ENCODE results near the gene OMA1.
A peak's percentile ranks its signal among the peaks of the same experiment; 100 is the strongest.
"Not testable (repeated sequence)": the region's sequence is repeated elsewhere in the genome, so short reads cannot be mapped to it uniquely, and the experiment has no call there.

OMA1 gene

DNA sequence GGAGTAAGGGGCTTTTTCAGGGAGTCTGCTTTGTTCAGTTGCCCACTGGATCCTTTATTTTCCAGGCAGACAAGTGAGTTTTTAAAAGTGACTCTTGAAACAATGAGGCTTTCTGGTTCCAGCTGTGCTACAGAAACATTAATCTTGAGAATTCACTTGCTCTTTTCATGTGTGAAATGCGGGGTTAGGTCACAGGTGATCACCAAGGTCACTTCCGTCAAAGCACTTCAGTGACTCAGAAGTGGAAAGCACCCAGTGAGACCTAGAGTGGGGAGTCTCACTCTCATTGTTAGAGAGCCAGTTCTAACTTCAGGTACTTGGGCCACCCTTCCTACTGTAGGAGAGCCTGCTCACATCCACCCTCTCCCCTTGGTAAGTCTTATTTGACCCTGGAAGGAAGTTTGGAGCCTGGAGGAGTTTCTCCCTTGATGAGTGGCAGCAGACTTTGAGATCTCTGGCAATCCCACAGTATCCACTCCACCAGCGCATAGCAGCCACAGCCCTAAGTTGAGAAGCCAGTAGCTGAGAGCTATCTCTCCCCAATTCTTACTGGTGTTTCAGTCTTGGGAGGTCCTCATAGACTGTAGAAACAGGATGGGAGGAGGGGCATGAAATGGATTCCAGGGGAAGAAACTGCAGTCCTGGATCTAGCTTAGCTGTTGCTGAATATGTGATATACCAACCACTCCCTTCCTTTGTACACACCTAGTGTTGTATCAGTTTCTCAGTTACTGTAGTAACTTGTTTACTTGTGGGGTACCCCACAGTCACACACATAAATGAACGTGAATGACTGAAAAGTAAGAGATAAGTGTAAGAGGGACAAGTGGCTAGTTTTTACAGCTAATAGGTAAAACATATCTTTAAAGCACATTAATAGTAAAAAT is 27.4 kb upstream of the OMA1 start:
- no peak for DNase-seq

DNA sequence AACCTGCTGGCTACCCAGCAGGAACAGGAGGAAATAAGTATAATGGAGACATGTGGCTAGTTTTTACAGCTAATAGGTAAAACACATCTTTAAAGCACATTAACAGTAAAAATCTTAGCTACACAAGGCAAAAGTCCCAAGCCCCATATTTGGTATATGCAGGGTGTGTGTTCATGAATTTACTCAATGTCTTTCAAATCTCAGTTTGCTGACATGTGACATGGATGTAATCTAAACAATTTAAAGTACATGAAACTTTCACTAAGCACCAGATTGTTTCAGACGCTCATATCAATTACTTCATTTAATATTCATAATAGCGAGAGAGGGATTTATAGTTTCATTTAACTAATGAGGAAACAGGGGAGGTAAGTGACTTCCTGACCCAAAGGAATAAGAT is 26.6 kb upstream of the OMA1 start:
- no peak for DNase-seq

DNA sequence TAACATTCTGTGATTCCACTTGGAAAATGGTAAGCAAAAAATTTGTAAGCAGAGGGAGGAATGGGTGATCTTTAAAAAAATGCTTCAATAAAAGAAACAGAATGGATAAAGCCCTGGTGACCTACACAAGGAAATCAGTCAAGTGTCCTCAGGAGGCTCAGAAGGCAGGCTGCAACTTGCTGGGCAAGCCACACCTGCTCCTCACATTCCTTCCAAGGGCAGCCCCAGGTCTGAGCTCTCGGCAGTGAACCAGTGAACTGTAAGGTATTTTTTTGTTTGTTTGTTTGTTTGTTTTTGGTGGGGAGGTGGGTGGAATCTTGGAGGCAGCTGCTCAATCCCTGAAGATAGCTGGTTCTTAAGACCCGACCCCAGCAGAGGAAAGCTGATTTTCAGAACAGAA is 26.2 kb upstream of the OMA1 start:
- DNase-seq: no peak

DNA sequence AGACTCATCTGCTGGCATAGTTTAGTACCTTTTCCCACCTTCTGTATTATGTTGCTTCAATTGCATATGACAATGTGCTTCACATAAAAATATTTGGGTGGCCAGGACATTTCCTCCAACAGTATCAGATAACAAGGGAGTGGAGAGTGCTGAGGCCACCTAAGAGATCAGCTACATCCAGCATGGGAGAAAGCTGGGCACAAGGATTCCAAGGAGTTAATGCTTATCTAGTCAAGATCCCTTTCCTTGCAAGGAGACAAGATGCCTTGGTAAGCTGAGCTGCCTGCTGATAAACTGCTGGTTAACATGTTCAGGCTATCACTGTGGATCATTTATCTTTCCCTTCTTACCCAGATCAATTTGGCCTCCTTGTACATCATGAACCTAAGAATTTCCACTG is 25.1 kb upstream of the OMA1 start:
- DNase-seq: no peak

GRCh38 chr1:58570817-58571216 is 24.3 kb upstream of the OMA1 start:
- no peak for DNase-seq

- DNase-seq: no peak
Observed at GRCh38 chr1:58570094-58570493, 23.6 kb upstream of the OMA1 start.

- DNase-seq: no peak
Observed at GRCh38 chr1:58568911-58569310, 22.4 kb upstream of the OMA1 start.

GRCh38 chr1:58568271-58568860 is 21.8 kb upstream of the OMA1 start:
- DNase-seq: no peak

- no peak for DNase-seq
Observed at GRCh38 chr1:58566339-58566738, 19.8 kb upstream of the OMA1 start.

- DNase-seq: not testable (repeated sequence)
Observed at GRCh38 chr1:58563715-58564114, 17.2 kb upstream of the OMA1 start.

DNA sequence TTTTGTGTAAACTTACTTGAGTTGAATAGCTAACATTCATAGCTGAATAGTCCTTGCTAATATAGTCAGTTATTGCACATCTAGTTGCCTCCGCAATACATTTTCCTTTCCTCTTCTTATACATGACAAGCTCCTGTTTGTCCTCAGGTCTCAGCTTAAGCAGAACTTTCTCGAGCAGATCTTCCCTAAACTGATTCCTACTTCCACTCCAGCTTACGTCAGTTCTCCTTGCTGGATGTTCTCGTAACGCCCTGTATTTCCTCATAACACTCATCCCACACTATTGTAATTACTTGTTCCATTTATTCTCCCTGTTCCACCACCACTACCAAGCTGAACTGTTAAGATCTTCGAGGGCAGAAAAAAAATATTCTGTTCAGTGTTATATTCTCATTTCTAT is 15.1 kb upstream of the OMA1 start:
- DNase-seq: no peak

GRCh38 chr1:58555393-58555792 is 8.9 kb upstream of the OMA1 start:
- DNase-seq: no peak

DNA sequence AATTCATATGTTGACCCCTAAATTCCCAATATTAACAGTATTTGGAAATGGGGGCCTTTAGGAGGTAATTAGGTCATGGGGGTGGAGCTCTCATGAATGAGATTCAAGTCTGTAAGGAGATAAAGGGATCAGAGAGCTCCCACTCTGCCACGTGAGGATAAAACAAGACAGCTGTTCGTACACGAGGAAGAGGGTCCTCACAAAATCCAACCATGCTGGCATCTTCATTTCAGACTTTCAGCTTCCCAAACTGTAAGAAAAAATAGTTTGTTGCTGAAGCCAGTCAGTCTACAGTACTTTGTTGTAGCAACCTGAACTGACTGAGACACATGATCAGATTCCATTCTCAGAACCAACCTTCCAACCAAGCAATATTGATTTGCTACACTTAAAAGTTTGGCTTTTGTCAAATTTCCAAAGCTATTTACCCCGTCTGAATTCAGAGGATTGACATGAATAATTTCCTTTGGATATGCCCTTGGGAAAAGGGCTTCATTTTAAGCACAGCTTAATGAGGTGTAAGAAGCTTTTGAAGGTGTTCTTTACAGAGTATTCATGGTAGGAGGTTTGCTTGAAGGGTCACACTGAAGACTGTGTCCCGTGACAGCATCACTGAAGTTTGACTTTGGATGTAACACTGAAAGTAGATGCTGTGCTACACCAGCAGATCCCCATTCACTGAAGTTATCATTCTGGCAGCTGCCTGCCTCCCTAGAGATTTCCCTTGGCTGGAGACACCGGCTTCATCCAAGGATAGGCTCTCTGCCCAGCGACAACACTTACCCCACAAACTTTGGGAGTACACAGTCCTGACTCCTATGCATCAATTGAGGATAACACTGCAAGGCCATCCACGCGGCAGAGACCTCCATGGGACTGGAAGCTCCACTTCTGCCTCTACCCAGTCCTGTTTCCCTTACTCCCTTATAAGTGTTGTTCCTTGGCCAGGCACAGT is 4.9 kb upstream of the OMA1 start:
- no peak for DNase-seq

- not testable (repeated sequence) for DNase-seq
Observed at GRCh38 chr1:58549291-58549690, 2.8 kb upstream of the OMA1 start.

DNA sequence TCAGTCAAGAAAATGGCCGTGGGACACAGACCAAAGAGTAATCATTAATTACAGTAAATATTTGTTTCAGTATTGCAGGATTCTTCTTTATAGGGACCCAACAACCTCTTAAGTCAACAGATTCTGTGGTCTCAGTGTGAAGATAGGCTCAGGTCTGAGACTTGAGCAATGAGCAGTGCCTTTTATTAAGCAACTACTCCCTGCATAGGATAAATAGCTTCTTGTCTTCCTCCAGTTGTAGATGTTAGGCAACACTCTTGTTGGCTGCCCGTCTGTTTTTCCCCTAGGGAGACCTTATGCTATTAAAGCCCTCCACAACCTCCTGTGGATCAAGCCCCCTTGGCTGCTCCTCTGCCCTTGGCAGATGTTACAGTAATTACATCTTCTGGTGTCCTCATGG is 1.8 kb upstream of the OMA1 start:
- no peak for DNase-seq

GRCh38 chr1:58545591-58546519 is 671 bp downstream of the OMA1 start:
- peak; percentile 44 for DNase-seq

- no peak for DNase-seq
Observed at GRCh38 chr1:58543260-58543659, 3.3 kb downstream of the OMA1 start.

DNA sequence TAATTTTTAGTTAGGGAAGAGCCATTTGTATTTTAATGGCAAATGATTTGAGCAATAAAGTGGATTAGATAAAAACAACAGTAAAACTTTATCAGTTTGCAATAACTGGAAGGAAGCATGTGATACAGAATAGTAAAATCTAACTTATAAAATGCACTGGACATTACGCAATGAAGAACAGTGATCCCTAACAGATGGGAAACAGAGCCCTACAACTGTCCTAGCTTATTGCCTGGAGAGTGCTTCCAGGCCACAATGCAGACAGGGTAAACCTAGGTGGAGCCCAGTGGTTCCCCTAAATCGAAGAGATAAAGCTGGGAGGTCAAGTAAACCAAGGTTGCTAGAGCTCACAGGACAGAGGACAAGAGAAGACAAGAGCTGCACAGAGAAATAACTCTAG is 7.0 kb downstream of the OMA1 start:
- DNase-seq: no peak

DNA sequence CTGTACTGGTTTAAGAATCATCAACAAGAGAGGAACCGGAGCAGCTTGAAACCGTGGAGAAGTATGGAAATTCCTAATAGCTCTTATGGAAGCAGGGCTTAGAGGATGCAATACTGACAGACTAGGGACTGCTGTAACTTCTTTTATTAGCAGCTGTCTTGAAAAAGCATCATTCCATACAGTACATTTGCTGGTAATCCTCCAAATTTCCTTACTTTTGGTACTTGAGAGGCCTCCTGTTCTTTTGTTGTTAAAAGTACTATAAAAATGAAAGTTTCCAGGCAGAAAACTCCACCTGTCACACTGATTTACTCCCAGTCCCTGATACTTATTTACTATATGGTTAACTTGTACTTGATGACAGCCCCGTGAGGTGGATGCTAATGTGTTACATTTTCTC is 7.7 kb downstream of the OMA1 start:
- DNase-seq: no peak

GRCh38 chr1:58531842-58532241 is 14.7 kb downstream of the OMA1 start:
- not testable (repeated sequence) for DNase-seq

DNA sequence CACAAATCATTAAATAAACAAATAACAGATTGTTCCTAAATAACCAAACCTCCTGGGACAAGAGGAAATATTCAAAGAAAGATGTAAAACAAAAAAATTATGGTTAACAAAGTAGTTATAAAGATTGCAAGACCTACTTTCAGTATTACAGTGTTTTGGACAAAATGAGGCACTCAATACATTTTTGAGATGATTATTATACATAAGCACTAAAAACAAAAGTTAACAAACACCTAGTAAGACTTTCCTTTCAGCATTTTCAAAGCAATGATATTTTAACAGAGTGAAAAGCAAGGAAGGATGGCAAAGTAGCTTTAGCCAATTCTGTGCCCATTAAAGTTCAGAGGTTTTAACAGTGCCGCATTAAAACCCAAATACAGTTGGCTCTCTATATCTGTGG is 17.2 kb downstream of the OMA1 start:
- DNase-seq: no peak

DNA sequence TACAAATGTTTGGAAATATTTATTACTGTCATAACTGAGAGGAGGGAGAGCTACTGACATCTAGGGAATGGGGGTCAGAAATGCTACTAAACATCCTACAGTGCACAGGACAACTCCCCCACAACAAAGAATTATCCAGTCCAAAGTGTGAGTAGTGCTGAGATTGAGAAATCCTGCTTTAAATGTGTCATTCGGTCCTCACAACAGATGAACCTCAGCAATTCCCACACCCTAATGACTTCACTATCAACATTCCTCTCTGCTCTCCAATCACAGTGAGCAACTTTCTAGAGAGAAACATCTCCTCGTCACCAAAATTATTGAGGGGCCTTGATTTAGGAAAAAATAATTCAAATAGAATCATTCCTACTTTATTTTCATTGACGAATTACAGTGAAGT is 18.0 kb downstream of the OMA1 start:
- DNase-seq: no peak
